ENCODE results near the gene INPP5A. TPM values are rescaled to one million over a fixed set of nuclear protein-coding genes. Genes with fewer than 3 reads are reported as not detected.
A peak's percentile ranks its signal among the peaks of the same experiment; 100 is the strongest.

The INPP5A gene
- total and polyA plus RNA-seq, 9 of the 15 experiments (the other 6 are each of a cell fraction or from before 2014, with no cell fraction given): 0.66 to 11.6 (median 7.7) TPM

- peaks cover 11 to 36% of the 10 kb centered on the region in 2 experiments; a peak in 3 of 5 replicates for H3K4me1 ChIP-seq (replicated peaks in 1 of 2; ENCODE audit: control insufficient read depth in 2 of 2, insufficient read depth in 2 of 2, low read length in 2 of 2)
- DNase-seq (ENCODE audit: extremely low read depth in 1 of 4, low spot score in 3 of 4) (no peak), FAIRE-seq (no peak), ATAC-seq (no peak)
- H3K36me3 ChIP-seq (ENCODE audit: control insufficient read depth, insufficient read depth, low read length): no peaks in the 10 kb centered on the region
- WGBS (ENCODE audit: insufficient coverage, low coverage, missing lambda C conversion rate): 88% methylated on average over 1 of the region's 2 CpGs
- H3K4me2 ChIP-seq (ENCODE audit: insufficient read depth, low read length): peak overlapping the region; percentile 60
- H3K9me3 ChIP-seq (replicated peaks; ENCODE audit: control insufficient read depth, insufficient read depth, low read depth, low read length): no peaks in the 10 kb centered on the region
- TF ChIP-seq RBFOX2 (IDR thresholded peaks at IDR 0.05; ENCODE audit: low read depth, low read length): 0 out of 2 replicates have a peak, but pooled peaks have one; percentile 10
- no peak for TF ChIP-seq PTBP1 (IDR thresholded peaks at IDR 0.05; ENCODE audit: low read depth, low read length)
- H3K4me3 ChIP-seq: no peak overlapping the region
- H2AFZ ChIP-seq (ENCODE audit: low read depth, low read length): no peak overlapping the region
- ChIA-PET CTCF (ENCODE audit: low intra/inter-chr PET ratio) (no interaction called here), POLR2A (interaction anchor here (0.6 to 2.3 kb wide), 4 partner anchors 10 to 30 kb away, joined by 3 to 9 read pairs (median 4); no protein-coding TSS in a partner anchor)
- H3K27me3 ChIP-seq (ENCODE audit: control insufficient read depth in 2 of 2, insufficient read depth in 2 of 2, low read length in 2 of 2): no peaks in the 10 kb centered on the region
- intact Hi-C loops (cut with micrococcal nuclease): loop anchor here (10.0 kb wide), 1 partner anchor 96 kb away; no protein-coding TSS in a partner anchor
- H3K9me1 ChIP-seq (ENCODE audit: control insufficient read depth, insufficient read depth, low read length): no peaks in the 10 kb centered on the region
- H3K79me2 ChIP-seq (ENCODE audit: control insufficient read depth, insufficient read depth, low read length): peaks cover 14% of the 10 kb centered on the region
- BruUV-seq (replicated peaks): TSS peak; percentile 50
- H3K27ac ChIP-seq (ENCODE audit: extremely low read depth, low read depth, low read length): no peak overlapping the region
- no peaks in the 10 kb centered on the region; the same call in 1 of the 2 replicates for H4K20me1 ChIP-seq (replicated peaks; ENCODE audit: control insufficient read depth, insufficient read depth, low read length)
- in situ Hi-C loops (cut with MboI): no loop called here
- peak overlapping the region; percentile 59 to 89; a peak in 2 of 4 replicates for H3K9ac ChIP-seq (ENCODE audit: insufficient read depth in 1 of 2, low read depth in 2 of 2, low read length in 2 of 2)
Measured at GRCh38 chr10:132538790-132539421, 1.3 kb downstream of the INPP5A start.

- peaks cover 18% of the 10 kb centered on the region for H3K79me2 ChIP-seq (ENCODE audit: control insufficient read depth, insufficient read depth, low read length)
- FAIRE-seq (no peak), DNase-seq (ENCODE audit: extremely low read depth in 1 of 4, low spot score in 3 of 4) (no peak), ATAC-seq (no peak)
- CTCF ChIA-PET (ENCODE audit: low intra/inter-chr PET ratio): no interaction called here
- H4K20me1 ChIP-seq (replicated peaks; ENCODE audit: control insufficient read depth, insufficient read depth, low read length): no peaks in the 10 kb centered on the region; the same call in 1 of the 2 replicates
- no peak overlapping the region for H3K4me3 ChIP-seq
- TF ChIP-seq HMG20A (CRISPR knock-in tag; conservative IDR thresholded peaks at IDR 0.05): no peak
- TF ChIP-seq ETV5 (CRISPR knock-in tag; IDR thresholded peaks at IDR 0.05; ENCODE audit: low read depth): no peak
- no peak for TF ChIP-seq PHF8 (IDR thresholded peaks at IDR 0.05; ENCODE audit: borderline replicate concordance, low read length)
- no peak for TF ChIP-seq TCF3 (CRISPR knock-in tag; IDR thresholded peaks at IDR 0.05)
- TF ChIP-seq ZNF41 (CRISPR knock-in tag; conservative IDR thresholded peaks at IDR 0.05): no peak
- TF ChIP-seq RCOR1 (IDR thresholded peaks at IDR 0.05; ENCODE audit: borderline replicate concordance in 1 of 2, low read depth in 2 of 2, low read length in 2 of 2): no peak
- TF ChIP-seq HMGN3 (IDR thresholded peaks at IDR 0.05; ENCODE audit: borderline replicate concordance, extremely low read depth, insufficient read length, low read depth, low read length): no peak
- TF ChIP-seq CTBP1 (IDR thresholded peaks at IDR 0.05; ENCODE audit: borderline replicate concordance): no peak
- no peak for TF ChIP-seq TFAP4 (CRISPR knock-in tag; IDR thresholded peaks at IDR 0.05; ENCODE audit: borderline replicate concordance)
- TF ChIP-seq DIDO1 (tag; IDR thresholded peaks at IDR 0.05; ENCODE audit: low read depth): no peak
- no peak for TF ChIP-seq FOXJ2 (tag; IDR thresholded peaks at IDR 0.05)
- no peak for TF ChIP-seq SAFB2 (IDR thresholded peaks at IDR 0.05; ENCODE audit: borderline replicate concordance, low read depth, low read length, severe bottlenecking)
- no peak for TF ChIP-seq NFATC3 (IDR thresholded peaks at IDR 0.05)
- no TSS peak for BruUV-seq (replicated peaks)
- peaks cover 11 to 42% of the 10 kb centered on the region in 2 experiments; a peak in 4 of 5 replicates for H3K4me1 ChIP-seq (replicated peaks in 1 of 2; ENCODE audit: control insufficient read depth in 2 of 2, insufficient read depth in 2 of 2, low read length in 2 of 2)
- POLR2A ChIA-PET: interaction anchor here (1.3 to 2.3 kb wide), 3 partner anchors 11 to 15 kb away, joined by 3 to 9 read pairs (median 4); no protein-coding TSS in a partner anchor
- WGBS (ENCODE audit: insufficient coverage, low coverage, missing lambda C conversion rate): 100% methylated on average over 3 of the region's 11 CpGs
- intact Hi-C loops (cut with micrococcal nuclease): loop anchor here (10.0 kb wide), 1 partner anchor 95 kb away; no protein-coding TSS in a partner anchor
- H3K36me3 ChIP-seq (ENCODE audit: control insufficient read depth, insufficient read depth, low read length): no peaks in the 10 kb centered on the region
- H2AFZ ChIP-seq (ENCODE audit: low read depth, low read length): no peak overlapping the region
- no peak overlapping the region for H3K4me2 ChIP-seq (ENCODE audit: insufficient read depth, low read length)
- H3K9ac ChIP-seq (ENCODE audit: insufficient read depth in 1 of 2, low read depth in 2 of 2, low read length in 2 of 2): no peak overlapping the region
- H3K9me3 ChIP-seq (replicated peaks; ENCODE audit: control insufficient read depth, insufficient read depth, low read depth, low read length): no peaks in the 10 kb centered on the region
- H3K9me1 ChIP-seq (ENCODE audit: control insufficient read depth, insufficient read depth, low read length): no peaks in the 10 kb centered on the region
- no peaks in the 10 kb centered on the region for H3K27me3 ChIP-seq (ENCODE audit: control insufficient read depth in 2 of 2, insufficient read depth in 2 of 2, low read length in 2 of 2)
- in situ Hi-C loops (cut with MboI): no loop called here
- no peak overlapping the region for H3K27ac ChIP-seq (ENCODE audit: extremely low read depth, low read depth, low read length)
Measured at GRCh38 chr10:132539431-132539839, 1.8 kb downstream of the INPP5A start.

Measured in K562 (cell line).